Activated CD4-positive, alpha-beta T cell treated with anti-CD3 and anti-CD28 coated beads, Interleukin-2, amount 50 U/mL, for 24 hours (primary cell): Measurements from ENCODE around the gene RPS19BP1.

Experiments
- DNase-seq, 2 donors: peaks; one replicate each; pipeline ENCODE4 v3.0.0-alpha.2; 2020; ENCODE audit warnings: low read depth in 1 of 2, low spot score in 1 of 2

The RPS19BP1 gene

GRCh38 chr22:39532215-39533073 is at the start of gene RPS19BP1:
TSS of gene RPS19BP1 (minus strand) at chr22:39532748. CDS start at chr22:39532738, 10 bp downstream.
- peak; percentile 97 to 99 for DNase-seq

GRCh38 chr22:39581303-39581702 is 48.8 kb upstream of the RPS19BP1 start:
- DNase-seq: no peak

- no peak for DNase-seq
Observed at GRCh38 chr22:39580795-39581194, 48.2 kb upstream of the RPS19BP1 start.

DNA sequence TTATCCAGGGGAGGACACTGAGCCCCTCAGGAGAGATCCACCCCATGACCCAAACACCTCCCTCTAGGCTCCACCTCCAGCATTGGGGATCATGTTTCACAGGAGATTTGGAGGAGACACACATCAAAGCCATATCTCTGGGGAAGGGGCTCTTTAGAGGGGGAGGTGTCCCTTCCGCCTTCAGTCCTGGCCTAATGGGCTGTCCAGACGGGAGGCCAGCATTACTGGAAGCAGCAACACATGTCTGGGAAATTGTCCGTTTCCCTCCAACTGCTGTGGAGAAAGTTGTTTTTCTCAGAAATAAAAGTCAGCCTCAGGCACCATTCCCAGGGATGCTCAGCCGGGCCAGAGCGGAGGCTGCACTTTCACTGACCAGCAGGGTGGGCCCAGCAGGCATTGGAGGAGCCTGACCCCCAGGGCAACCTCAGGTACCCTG is 47.5 kb upstream of the RPS19BP1 start:
- no peak for DNase-seq

- no peak for DNase-seq
Observed at GRCh38 chr22:39577900-39578299, 45.4 kb upstream of the RPS19BP1 start.

DNA sequence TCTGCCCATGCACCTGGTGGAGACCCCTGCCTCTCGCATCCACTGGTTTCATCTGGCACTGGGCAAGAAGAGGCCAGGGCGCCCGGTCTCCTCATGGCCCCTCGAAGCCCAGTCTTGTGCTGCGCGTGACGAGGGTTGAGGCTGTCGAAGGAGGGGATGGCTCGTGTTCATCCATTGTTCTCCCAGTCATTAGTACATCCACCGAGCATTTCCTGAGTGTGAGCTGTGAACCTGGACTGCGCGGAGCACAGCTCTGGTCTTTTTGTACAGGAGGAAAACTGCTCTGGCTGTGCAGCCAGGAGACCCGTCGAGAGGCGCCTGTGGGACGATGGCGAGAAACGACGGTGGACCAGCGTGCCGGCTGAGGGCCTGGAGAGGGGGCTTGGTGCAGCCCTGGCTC is 44.8 kb upstream of the RPS19BP1 start:
- DNase-seq: no peak

- no peak for DNase-seq
Observed at GRCh38 chr22:39576027-39576426, 43.5 kb upstream of the RPS19BP1 start.

DNA sequence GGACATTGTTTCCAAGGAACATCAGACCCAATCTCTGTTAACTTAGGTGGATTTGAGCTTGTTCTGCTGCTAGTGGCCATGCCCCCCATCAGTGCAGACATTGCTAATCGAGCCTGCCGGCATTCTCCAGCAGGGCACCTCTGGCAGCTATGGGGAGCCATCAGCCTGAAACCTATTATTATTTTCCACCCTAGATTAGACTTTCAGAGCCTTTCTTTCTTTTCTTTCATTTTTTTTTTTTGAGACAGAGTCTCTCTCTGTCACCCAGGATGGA is 42.9 kb upstream of the RPS19BP1 start:
- DNase-seq: no peak

- DNase-seq: no peak
Observed at GRCh38 chr22:39574779-39575551, 42.4 kb upstream of the RPS19BP1 start.

DNA sequence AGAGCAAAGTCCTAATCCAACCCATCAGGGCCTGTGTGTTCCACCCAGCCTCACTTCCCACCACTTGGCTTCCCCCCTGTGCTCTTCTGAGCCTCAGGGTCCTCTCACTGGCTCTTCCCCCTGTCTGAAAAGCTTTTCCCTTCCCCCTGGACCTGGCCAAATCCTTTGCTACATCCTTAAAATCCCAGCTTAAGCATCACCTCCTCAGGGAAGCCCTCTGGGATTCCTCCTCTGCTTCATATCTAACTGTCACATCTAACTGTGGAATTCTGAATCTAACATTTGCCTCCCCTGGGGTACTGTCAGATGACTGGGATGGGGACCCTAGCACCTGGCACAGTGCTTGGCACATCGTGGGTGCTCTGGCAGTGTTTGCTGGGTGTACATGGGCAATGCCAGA is 39.0 kb upstream of the RPS19BP1 start:
- no peak for DNase-seq

DNA sequence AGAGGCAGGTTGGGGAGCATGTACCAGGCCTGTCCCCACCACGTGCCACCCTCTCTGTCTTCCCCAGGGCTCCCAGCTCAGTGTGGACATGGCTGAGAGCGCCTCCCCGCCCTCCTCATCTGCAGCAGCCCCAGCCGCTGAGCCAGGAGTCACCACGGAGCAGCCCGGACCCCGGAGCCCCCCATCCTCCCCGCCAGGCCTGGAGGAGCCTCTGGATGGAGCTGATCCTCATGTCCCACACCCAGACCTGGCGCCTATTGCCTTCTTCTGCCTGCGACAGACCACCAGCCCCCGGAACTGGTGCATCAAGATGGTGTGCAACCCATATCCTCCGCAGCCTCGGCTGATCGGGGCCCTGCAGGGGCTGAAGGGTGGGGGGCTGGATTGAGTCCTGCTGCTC is 38.1 kb upstream of the RPS19BP1 start, which contains the start of gene CACNA1I:
TSS of gene CACNA1I (plus strand) at position 89 of the 400 bp plus-strand sequence. CDS start at position 89, 0 bp downstream.
- DNase-seq: no peak

- no peak for DNase-seq
Observed at GRCh38 chr22:39570226-39570625, 37.7 kb upstream of the RPS19BP1 start.

GRCh38 chr22:39569066-39569465 is 36.5 kb upstream of the RPS19BP1 start:
- DNase-seq: no peak

DNA sequence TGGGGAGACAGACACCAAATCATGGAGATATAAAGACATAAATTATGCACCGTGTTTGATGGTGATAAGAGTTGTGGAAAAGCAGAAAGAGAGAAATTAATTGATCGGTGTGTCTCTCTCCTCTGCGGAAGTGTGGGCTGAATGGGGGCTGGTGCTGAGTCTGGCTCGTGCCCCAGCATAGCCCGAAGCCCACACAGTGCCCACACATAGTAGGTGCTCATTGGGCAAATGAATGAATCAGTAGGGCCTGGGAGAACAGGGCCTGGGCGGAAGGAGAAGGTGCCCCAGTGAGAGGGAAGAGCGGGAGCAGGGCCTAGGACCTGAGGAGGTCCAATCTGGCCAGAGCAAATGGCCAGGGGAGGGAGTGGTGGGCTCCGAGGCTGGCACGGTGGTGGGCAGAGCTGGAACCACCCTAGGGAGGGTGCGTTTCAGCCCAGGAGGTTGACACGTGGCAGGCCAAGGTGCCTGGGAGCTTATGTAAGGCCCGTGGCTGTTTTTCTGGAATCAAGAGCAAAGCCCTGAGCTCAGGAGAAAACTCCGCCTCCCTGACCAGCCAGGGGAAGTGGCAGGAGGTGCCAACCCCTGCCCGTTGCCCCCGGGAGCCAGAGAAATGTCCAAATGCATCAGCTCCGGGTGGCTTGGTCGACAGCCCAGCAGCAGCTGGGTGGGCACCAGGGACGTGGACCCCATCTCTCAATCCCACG is 35.9 kb upstream of the RPS19BP1 start:
- DNase-seq: no peak

DNA sequence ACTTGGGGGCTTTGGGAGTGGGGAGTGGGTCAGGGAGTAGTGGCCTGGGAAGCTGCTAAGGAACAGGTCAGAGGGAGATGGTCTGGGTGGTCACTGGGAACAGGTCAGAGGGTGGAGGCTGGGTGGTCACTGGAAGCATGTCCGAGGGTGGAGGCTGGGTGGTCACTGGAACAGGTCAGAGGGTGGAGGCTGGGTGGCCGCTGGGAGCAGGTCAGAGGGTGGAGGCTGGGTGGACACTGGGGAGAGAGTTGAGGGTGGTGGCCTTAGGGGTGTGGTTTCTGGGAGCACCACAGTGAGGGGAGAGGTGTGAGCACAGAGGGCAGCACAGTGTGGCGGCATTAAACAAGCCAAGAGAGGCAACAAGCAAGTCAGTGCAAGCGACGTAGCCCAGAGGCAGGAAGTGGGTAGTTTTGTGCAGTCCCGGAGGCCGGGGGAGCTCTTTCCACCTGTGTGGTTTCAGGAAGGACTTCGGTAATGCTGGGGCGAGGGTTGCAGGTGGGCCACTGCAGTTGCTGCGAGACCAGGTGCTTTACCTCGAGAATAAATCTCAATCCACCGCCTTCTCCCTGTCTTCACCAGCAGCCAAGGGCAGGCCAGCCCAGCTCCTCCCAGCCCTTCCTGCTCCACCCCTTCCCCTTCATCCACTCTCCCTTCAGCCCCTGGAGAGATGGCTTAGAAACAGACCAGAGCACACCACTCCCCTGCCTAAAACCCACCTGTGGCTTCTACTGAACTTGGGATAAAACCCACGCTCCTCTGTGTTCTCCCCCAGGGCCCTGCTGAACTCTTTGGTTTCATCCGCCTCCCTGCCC is 34.8 kb upstream of the RPS19BP1 start:
- DNase-seq: peak in 1 of 2 donors; percentile 7

- DNase-seq: no peak
Observed at GRCh38 chr22:39565414-39565944, 32.9 kb upstream of the RPS19BP1 start.

- DNase-seq: no peak
Observed at GRCh38 chr22:39563571-39564428, 31.3 kb upstream of the RPS19BP1 start.

DNA sequence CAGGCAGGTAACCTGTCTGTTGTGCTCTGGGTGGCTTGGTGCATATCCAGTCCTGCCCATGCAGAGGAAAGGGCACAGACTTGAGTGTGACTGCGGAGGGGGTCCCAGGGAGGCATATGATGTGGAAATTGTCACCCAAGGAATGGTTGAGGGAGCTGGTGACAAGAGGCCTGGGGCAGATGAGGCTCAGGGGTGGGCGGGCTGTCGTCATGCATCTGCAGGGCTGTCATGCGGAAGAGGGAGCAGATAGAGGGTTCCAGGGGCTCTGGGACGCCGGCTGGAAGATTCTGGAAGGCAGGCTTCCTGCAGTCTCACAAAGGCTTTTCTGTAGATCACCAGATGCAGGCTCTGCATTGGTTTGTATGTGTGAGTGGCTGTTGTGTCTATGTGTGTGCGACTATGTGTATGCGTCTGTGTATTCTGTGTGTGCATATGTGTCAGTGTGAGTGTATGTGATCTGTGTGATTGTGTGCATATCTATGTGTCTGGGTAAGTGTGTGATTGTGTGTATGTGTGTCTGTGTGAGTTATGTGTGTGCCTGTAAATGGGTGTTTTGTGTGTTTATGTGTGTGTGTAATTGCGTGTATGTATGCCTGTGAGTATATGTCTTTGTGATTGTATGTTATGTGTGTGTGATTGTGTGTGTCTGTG is 30.4 kb upstream of the RPS19BP1 start:
- DNase-seq: no peak

DNA sequence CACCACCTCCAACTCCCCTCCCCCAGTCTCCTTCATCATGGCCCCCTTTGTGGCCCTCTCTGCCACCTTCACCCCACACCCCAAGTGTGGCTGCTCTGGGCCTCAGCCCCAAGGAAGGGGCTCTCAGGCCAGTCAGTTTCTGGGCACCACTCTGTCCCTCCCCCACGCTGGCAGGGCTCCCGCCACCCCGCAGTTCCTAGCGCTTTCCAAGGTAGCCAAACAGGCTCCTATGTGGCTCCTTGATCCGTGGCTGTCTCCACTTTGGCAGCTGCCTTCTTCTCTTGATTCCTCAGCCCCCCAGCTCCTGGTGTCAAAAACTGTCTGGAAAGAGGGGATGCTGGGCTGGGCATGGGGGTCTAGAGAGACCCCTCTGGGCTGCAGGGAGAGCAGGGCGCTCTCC is 27.6 kb upstream of the RPS19BP1 start:
- DNase-seq: no peak
